NB4 (cell line): ENCODE data around the gene MAGI2.

Source experiments
- CTCF ChIP-seq: IDR thresholded peaks from one replicate; pipeline ENCODE4 v1.5.1; 2012; ENCODE audit warnings: low read depth, low read length
- MAX ChIP-seq: IDR thresholded peaks from 2 replicates; pipeline ENCODE4 v1.6.1; 2011; ENCODE audit warnings: low read depth, low read length
- POLR2A ChIP-seq: IDR thresholded peaks from 2 replicates; pipeline ENCODE4 v1.6.1; 2011; ENCODE audit warnings: mild to moderate bottlenecking; ENCODE audit not compliant: insufficient read length; ENCODE audit errors: extremely low read depth

GRCh38 chr7:79301419-79301818 is 152.0 kb downstream of the MAGI2 start:
- no peak for TF ChIP-seq MAX
- TF ChIP-seq CTCF = no peak
- no peak for TF ChIP-seq POLR2A
